ENCODE results near the gene TSEN2.

- no peak for TF ChIP-seq CTCF (IDR thresholded peaks at IDR 0.05)
- TF ChIP-seq POLR2AphosphoS5 (IDR thresholded peaks at IDR 0.05; ENCODE audit: low read depth, low read length) = no peak
- TF ChIP-seq TCF7L2 (IDR thresholded peaks at IDR 0.05; ENCODE audit: low read depth, low read length) = no peak
These were observed 870 bp upstream of the TSEN2 start for GRCh38 chr3:12483410-12483809.
